SU-DHL-6 (cell line): ENCODE data around the gene MPV17L2.

Experiments used
- H2AFZ ChIP-seq: fragments of 200-600 bp; sonication (generic); 2 replicates; pipeline ENCODE4 v1.6.1; 2014; ENCODE audit warnings: low read depth, mild to moderate bottlenecking, moderate library complexity, mixed read lengths, antibody characterized with exemption, low read length; ENCODE audit not compliant: severe bottlenecking
- H3F3A ChIP-seq: fragments of 200-600 bp; shearing (Covaris generic); 2 replicates; pipeline ENCODE4 v1.6.0; 2016; ENCODE audit warnings: antibody characterized with exemption, mild to moderate bottlenecking; ENCODE audit not compliant: insufficient read depth
- H3K27ac ChIP-seq: fragments of 200-600 bp; sonication (generic); 2 replicates; pipeline ENCODE4 v1.5.1; 2016; ENCODE audit warnings: low read depth, mild to moderate bottlenecking, low read length, moderate library complexity, mixed read lengths
- H3K27me3 ChIP-seq: fragments of 200-600 bp; sonication (generic), shearing (Covaris generic); 2 replicates; pipeline ENCODE4 v1.6.0; 2014; ENCODE audit warnings: mild to moderate bottlenecking, low read length
- H3K36me3 ChIP-seq: fragments of 200-600 bp; sonication (generic); 2 replicates; pipeline ENCODE4 v1.6.1; 2014; ENCODE audit warnings: mild to moderate bottlenecking, low read length, mixed read lengths
- H3K4me2 ChIP-seq: fragments of 300-600, 200-600 bp; shearing (Covaris generic), sonication (generic); 2 replicates; pipeline ENCODE4 v1.6.0; 2014; ENCODE audit warnings: low read length, low read depth, mild to moderate bottlenecking; ENCODE audit not compliant: poor library complexity, severe bottlenecking
- H3K4me3 ChIP-seq: fragments of 200-600 bp; sonication (generic); 2 replicates; pipeline ENCODE4 v1.5.1; 2014; ENCODE audit warnings: antibody characterized with exemption, low read length, mild to moderate bottlenecking, mixed read lengths; ENCODE audit not compliant: insufficient read depth, poor library complexity, severe bottlenecking
- H3K79me2 ChIP-seq: fragments of 200-600 bp; sonication (generic); 2 replicates; pipeline ENCODE4 v1.6.1; 2014; ENCODE audit warnings: mild to moderate bottlenecking, low read length, moderate library complexity; ENCODE audit not compliant: insufficient read depth
- H3K9ac ChIP-seq: fragments of 200-600 bp; sonication (generic); 2 replicates; pipeline ENCODE4 v1.7.0; 2014; ENCODE audit warnings: mild to moderate bottlenecking, low read length
- H3K9me2 ChIP-seq: fragments of 200-600 bp; sonication (generic); replicated peaks from 2 replicates; pipeline ENCODE4 v1.6.1; 2014; ENCODE audit warnings: low read length; ENCODE audit not compliant: insufficient read depth
- H3K9me3 ChIP-seq: fragments of 200-600 bp; sonication (generic); 2 replicates; pipeline ENCODE4 v1.6.1; 2014; ENCODE audit warnings: low read length, mixed read lengths; ENCODE audit not compliant: insufficient read depth
- H4K20me1 ChIP-seq: fragments of 200-600 bp; sonication (generic); 2 replicates; pipeline ENCODE4 v1.6.1; 2014; ENCODE audit warnings: low read depth, mild to moderate bottlenecking, antibody characterized with exemption, low read length, moderate library complexity, mixed read lengths
- EZH2phosphoT487 ChIP-seq: fragments of 200-600 bp; sonication (generic), shearing (Covaris generic); conservative IDR thresholded peaks from 2 replicates; pipeline ENCODE4 v1.6.1; 2018; ENCODE audit warnings: mild to moderate bottlenecking, antibody characterized with exemption, low read length, moderate library complexity, mixed read lengths
- TF ChIP-seq, protein P1 (sequence below): fragments of 200-600 bp; sonication (generic); IDR thresholded peaks from one replicate; pipeline ENCODE4 v1.5.1; 2017; ENCODE audit warnings: antibody characterized with exemption, mild to moderate bottlenecking, low read length, moderate library complexity; ENCODE audit not compliant: insufficient read depth, poor library complexity, severe bottlenecking

Gene MPV17L2

DNA sequence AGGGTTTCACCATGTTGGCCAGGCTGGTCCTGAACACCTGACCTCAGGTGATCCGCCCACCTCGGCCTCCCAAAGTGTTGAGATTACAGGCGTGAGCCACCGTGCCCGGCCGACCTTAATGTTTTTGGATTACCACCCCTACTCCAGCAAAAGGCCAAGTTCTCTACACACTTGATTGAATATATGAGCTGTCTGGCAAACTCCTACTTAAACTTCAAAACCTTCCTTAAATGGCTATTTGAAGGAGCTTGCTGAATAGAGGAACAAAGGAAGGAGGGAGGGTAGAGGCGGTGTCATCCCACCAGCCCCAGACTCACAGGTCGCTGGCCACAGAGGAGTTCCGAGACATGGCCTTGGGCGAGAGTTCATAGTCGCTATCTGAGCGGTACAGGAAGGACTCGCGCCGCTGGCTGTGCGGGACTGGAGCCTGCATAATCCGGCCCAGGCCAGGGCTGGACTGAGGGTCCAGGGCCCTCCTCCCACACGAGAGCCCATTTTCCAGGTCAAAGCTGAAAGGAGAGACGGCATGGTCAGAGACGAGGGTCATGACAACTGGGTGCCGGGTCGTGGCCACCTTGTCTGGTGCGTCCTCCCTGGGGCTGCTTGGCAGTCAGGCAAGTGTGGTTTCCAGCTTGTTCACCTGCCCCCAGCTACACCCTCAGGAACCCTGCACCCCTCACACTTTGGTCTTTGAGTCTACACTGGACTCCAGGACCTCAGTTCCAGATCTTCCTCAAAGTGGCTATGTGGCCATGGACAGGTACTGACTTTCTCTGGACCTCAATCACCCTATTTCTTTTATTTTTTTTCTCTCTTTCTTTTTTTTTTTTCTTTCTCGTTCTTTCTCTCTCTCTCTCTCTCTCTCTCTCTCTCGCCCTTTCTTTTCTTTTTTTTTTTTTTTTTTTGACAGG, 29.1 kb downstream of the MPV17L2 start:
- H3K9me2 ChIP-seq, result no peaks in the 10 kb centered on the region
- H3F3A ChIP-seq, result 0 out of 2 replicates have a peak, but pooled peaks cover 6% of the 10 kb centered on the region
- H3K79me2 ChIP-seq, result no peaks in the 10 kb centered on the region
- no peak overlapping the region for H3K4me2 ChIP-seq
- no peaks in the 10 kb centered on the region for H4K20me1 ChIP-seq
- no peaks in the 10 kb centered on the region for H3K36me3 ChIP-seq
- no peak overlapping the region for H3K9ac ChIP-seq
- no peak overlapping the region for H3K4me3 ChIP-seq
- H3K9me3 ChIP-seq, result no peaks in the 10 kb centered on the region
- TF ChIP-seq, protein P1, sequence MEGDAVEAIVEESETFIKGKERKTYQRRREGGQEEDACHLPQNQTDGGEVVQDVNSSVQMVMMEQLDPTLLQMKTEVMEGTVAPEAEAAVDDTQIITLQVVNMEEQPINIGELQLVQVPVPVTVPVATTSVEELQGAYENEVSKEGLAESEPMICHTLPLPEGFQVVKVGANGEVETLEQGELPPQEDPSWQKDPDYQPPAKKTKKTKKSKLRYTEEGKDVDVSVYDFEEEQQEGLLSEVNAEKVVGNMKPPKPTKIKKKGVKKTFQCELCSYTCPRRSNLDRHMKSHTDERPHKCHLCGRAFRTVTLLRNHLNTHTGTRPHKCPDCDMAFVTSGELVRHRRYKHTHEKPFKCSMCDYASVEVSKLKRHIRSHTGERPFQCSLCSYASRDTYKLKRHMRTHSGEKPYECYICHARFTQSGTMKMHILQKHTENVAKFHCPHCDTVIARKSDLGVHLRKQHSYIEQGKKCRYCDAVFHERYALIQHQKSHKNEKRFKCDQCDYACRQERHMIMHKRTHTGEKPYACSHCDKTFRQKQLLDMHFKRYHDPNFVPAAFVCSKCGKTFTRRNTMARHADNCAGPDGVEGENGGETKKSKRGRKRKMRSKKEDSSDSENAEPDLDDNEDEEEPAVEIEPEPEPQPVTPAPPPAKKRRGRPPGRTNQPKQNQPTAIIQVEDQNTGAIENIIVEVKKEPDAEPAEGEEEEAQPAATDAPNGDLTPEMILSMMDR, result no peak
- no peak for TF ChIP-seq EZH2phosphoT487
- no peaks in the 10 kb centered on the region for H3K27me3 ChIP-seq
- no peak overlapping the region for H3K27ac ChIP-seq
- H2AFZ ChIP-seq, result no peak overlapping the region

DNA sequence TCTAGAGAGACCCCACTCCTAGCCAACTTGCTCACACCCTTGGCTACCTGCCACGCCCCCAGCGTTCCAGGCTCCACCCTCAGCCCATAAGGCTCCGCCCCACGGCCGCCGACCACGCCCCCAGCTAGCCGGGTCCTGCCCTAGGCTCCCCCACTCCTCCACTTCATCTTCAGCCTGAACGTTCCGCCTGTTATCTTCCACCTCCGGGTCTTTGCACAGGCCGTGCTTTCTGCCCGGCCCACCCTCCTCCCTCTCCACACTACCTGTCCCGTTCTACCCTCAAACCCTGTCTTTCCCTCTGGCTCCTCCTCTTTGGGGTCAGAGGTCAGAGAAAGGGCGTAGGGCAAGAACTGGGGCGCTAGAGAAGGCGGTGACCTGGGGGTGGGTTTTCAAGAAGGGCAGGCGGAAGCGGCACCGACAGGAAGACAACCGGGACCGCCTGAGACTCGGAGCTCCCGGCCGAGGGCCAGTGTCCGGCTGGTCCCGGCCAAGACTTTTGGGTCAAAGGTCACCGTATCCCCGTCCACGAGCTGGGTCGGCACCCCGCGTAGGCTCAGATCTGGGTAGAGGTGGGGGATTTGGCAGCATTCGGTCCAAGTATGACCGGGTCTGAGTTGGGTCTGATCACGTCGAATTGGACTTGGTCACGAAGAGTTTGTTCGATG, 31.0 kb downstream of the MPV17L2 start:
- Histone ChIP-seq H3K9me2 (no peaks in the 10 kb centered on the region), H3K4me2 (peak overlapping the region; percentile 74), H3K9me3 (no peaks in the 10 kb centered on the region), H2AFZ (peak overlapping the region; percentile 85), H3K36me3 (no peaks in the 10 kb centered on the region), H4K20me1 (no peaks in the 10 kb centered on the region), H3F3A (0 out of 2 replicates have a peak, but pooled peaks cover 6% of the 10 kb centered on the region), H3K4me3 (peak overlapping the region; percentile 61), H3K27me3 (no peaks in the 10 kb centered on the region), H3K79me2 (no peaks in the 10 kb centered on the region), H3K9ac (peak overlapping the region; percentile 59), H3K27ac (no peak overlapping the region)
- TF ChIP-seq, protein P1, result no peak
- TF ChIP-seq EZH2phosphoT487, result no peak

DNA sequence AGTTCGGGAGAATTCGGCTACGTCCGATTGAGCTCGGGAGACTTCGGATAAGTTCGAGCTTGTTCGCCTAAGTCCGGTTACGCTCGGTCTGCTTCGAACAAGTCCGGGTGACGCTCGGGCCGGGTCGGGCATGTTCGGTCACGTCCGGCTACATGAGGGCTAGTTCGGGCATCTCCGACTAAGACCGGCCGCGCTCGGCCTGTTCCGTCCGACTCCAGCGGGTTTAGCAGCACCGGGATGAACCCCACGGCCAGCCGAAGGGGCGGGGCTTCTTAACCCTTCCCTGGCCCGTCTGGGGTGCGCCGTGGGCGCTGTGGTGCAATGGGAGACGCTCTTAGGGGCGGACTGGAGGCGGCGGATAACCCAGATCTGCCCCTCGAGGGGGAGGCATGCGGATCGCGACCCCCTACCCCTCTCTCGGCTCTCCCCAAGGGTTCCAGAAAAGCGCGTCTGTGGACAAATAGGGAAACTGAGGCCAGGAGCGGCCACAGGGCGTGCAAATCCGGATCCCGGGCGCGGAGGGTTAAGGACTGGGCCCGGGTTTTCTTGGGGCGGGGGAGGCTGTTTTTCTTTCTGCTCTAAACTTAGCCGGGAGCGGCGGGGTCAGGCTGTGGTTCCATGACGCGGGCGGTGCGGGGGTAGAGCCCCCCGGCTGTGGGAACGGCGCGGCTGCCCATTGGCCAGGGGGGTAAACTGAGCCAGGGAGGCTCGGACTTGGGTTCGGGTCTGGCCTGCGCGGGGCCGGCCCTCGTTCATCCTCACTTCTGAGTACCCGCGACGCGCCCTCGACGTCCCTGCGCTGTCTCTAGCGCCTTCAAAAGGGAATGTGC, 31.7 kb downstream of the MPV17L2 start:
- Histone ChIP-seq H3K36me3 (no peaks in the 10 kb centered on the region), H3K9ac (peak overlapping the region; percentile 59), H3F3A (0 out of 2 replicates have a peak, but pooled peaks cover 6% of the 10 kb centered on the region), H4K20me1 (no peaks in the 10 kb centered on the region), H3K9me3 (no peaks in the 10 kb centered on the region), H3K9me2 (no peaks in the 10 kb centered on the region), H3K27ac (no peak overlapping the region), H3K27me3 (no peaks in the 10 kb centered on the region), H3K4me3 (peak overlapping the region; percentile 61), H2AFZ (peak overlapping the region; percentile 85), H3K79me2 (no peaks in the 10 kb centered on the region), H3K4me2 (peak overlapping the region; percentile 74)
- TF ChIP-seq, protein P1, result no peak
- TF ChIP-seq EZH2phosphoT487, result no peak
